Stimulated activated CD8-positive, alpha-beta memory T cell treated with anti-CD3 and anti-CD28 coated beads, Interleukin-15, amount 100 ng/mL, for 4 hours (primary cell): ENCODE results near the gene CSNK1A1.
"Not testable (repeated sequence)": the region's sequence is repeated elsewhere in the genome, so short reads cannot be mapped to it uniquely, and the experiment has no call there.

Experiments
- DNase-seq, 2 donors: peaks; one replicate each; pipeline ENCODE4 v3.0.0-alpha.2; 2020; ENCODE audit warnings: low read depth in 2 of 2

Gene CSNK1A1

GRCh38 chr5:149490599-149491485 lies 60.4 kb downstream of the CSNK1A1 start:
- no peak for DNase-seq

GRCh38 chr5:149489605-149490037 lies 61.6 kb downstream of the CSNK1A1 start:
- no peak for DNase-seq

DNA sequence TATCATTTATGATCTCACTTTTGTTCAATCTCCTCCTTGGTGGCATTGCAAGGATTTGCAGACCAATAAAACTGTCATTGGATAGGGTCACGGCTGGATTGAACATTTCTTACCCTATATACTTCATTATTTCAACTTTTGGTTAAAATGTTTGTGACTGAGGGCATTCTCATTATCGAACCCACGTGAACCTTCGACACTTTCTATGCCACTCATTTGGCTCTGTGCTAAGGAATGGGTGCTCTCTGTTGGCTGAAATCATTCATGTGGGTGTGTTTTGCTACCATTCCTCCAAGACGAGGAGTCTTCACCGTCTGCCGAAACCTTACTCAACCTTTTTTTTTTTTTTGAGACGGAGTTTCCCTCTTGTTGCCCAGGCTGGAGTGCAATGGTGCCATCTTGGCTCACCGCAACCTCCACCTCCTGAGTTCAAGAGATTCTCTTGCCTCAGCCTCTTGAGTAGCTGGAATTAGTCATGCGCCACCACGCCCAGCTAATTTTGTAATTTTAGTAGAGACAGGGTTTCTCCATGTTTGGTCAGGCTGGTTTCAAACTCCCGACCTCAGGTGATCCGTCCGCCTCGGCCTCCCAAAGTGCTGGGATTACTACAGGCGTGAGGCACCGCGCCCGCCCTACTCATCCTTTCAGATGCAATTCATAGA lies 62.5 kb downstream of the CSNK1A1 start:
- no peak for DNase-seq

DNA sequence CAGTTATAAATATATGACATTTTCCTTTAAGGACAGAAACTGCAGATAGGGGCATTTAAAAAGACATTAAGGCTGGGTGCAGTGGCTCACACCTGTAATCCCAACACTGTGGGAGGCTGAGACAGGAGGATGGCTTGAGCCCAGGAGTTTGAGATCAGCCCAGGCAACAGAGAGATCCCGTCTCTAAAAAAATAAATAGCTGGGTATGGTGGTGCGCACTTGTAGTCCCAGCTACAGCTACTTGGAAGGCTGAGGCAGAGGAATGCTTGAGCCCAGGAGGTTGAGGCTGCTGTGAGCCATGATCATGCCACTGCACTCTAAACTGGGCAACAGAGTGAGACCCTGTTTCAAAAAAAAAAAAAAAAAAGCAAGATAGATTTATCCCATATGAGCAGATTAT lies 63.6 kb downstream of the CSNK1A1 start:
- no peak for DNase-seq

- no peak for DNase-seq
Observed at GRCh38 chr5:149486726-149487635, 64.3 kb downstream of the CSNK1A1 start.

DNA sequence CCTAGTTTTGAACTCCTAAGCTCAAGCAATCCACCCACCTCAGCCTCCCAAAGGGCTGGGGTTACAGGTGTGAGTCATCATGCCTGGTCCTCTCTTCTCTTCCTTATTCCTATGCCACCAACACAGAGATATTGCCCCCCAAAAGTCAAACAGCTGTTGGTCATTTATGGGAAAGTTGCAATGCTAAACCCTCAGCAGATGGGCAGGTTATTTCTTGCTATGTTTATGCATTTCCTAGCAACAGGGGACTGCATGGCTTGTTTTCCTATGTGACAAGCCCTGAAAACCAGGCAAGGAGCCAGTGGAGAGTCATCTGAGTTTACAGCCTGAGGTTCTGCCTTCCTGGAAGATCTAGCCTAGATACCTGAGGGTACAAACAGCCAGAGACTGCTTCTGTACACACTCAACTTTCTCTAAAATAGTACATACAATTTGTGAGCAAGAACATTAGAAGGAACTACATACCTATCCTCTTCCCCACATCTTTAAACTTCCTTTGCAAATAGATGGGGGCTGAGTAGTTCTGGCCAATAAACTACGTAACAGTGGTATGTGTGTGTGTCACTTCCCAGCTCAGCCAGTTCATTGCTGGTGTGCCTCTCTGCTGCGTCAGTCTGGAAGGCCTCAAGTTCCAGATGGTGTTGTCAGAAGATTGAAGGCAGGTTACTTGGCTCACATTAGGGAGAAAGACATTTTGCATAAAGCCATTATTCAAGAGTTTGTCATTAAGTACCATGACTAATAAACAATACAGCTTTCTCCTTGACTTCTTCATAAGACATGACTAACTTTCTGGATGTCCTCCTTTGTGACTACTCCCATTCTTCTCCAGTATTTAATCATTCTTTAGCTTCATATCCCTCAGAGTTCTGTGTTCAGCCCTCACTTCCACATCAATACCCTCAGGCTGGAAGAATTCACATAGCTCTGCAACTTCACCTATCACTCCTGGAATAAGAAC lies 65.3 kb downstream of the CSNK1A1 start:
- DNase-seq, result no peak

DNA sequence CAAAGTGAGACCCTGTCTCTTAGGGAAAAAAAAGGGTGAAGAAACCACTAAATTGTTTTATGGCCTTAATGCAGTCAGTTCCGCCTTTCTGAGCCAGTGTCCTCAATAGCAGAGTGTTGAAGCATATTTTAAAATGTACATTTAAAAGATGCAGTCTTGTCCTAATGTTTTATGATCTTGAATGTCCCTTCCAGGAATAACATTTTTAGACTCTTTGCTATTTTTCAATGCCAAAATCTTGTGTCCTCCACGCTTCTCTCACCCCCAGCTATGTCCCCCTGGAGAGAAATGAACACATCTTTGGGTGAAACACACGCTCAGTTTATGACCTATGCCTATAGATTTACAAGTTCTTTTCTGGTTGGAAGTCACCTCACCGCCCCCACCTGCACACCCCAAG lies 69.8 kb downstream of the CSNK1A1 start:
- no peak for DNase-seq

- no peak for DNase-seq
Observed at GRCh38 chr5:149478761-149479160, 72.5 kb downstream of the CSNK1A1 start.

- DNase-seq, result no peak
Observed at GRCh38 chr5:149475777-149476176, 75.5 kb downstream of the CSNK1A1 start.

GRCh38 chr5:149474198-149474597 lies 77.0 kb downstream of the CSNK1A1 start:
- DNase-seq, result no peak

DNA sequence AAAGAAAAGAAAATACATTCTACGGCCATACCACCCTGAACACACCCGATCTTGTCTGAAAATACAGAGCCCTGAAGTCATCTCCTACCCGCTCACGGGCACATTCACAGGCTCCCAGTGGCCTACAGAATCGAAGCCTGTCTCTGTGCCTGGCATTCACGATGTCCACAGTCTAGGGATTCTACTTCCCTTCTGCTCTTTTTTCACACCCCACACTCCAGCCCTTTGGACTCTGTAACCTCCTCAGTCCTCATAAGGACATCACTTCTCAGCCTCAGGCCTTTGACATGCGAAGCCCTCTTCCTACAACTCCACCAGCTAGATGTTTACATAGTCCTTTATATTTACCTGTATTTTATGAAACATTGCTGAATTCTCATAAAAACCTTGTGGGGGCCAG lies 77.8 kb downstream of the CSNK1A1 start:
- DNase-seq, result no peak

GRCh38 chr5:149472399-149472798 lies 78.8 kb downstream of the CSNK1A1 start:
- DNase-seq, result no peak

- DNase-seq, result no peak
Observed at GRCh38 chr5:149471406-149472183, 79.6 kb downstream of the CSNK1A1 start.

GRCh38 chr5:149470942-149471341 lies 80.3 kb downstream of the CSNK1A1 start:
- no peak for DNase-seq

DNA sequence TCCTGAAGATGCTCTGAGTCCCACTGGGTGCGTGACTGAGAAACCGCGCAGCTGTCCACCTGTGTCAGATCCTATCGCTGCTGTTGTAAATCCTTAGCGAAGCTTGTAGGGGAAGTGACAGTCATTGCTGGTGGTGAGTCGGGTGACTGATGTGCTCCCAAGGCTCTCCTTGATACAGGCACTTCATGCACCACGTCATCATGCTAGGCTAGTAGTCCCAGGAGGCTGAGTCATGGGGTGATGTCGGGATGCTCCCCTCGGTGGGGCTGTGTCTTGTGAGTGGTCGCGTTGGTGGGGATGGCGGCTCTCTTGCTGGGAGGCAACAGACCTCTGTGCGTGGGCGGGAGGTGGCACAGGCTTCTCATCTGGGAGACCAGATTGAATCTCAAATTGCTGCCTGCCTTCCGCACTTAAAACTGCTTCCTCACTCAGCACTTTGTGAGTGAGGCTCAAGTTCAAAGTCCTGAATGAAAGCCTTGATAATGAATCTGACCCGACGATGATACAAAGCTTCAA lies 84.7 kb downstream of the CSNK1A1 start:
- no peak for DNase-seq

DNA sequence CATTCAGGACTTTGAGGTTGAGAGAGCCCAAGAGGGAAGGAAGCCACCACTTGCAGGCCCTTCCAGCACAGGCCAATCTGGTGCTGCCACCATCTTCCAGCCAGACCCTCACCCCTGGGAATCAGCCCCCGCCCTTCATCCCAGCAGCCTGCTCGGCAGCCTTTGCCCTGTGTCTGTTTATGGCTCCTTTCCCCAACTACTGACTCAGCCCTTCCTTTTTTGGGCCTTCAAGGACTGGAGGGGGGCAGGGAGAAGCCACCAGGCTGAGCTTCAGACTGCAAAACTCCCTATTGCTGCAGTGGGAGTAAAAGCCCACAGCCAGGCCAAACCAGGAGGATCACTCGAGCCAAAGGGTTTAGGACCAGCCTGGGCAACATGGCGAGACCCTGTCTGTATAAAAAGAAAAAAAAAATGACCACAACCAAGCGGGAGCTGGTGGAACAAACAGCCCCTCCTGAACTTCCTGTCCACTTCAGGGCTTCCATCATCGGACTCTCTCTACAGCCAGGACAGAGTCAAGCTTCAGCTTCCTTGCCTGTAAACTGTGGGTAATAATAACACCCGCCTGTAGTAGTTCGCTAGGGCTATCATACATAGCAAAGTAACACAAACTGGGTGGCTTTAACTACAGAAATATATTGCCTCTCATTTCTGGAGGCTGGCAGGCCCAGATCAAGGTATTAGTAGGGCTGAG lies 86.3 kb downstream of the CSNK1A1 start:
- no peak for DNase-seq

- not testable (repeated sequence) for DNase-seq
Observed at GRCh38 chr5:149461907-149462306, 89.3 kb downstream of the CSNK1A1 start.

GRCh38 chr5:149459891-149460290 lies 91.3 kb downstream of the CSNK1A1 start:
- no peak for DNase-seq

DNA sequence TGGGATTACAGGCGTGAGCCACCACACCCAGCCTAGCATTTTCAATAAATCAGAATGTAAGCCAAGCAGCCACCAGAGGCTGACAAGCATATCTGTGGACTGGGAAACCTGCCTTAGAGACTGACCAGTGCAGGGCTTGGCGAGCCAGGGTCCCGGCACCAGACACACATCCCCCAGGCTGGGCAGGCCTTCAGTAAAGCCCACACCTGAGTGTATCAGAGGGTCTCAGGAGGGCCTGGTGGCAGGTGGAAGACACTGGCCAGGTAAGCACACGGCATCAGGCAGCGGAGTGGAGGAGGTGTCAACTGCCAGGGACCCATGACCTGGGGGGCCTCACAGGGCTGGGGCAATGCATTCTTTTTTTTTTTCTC lies 93.9 kb downstream of the CSNK1A1 start:
- no peak for DNase-seq
